Activated naive CD8-positive, alpha-beta T cell treated with anti-CD3 and anti-CD28 coated beads, Interleukin-2, amount 50 U/mL, for 24 hours (primary cell): Measurements from ENCODE around the gene TGFB3.
"Not testable (repeated sequence)": the region's sequence is repeated elsewhere in the genome, so short reads cannot be mapped to it uniquely, and the experiment has no call there.

Source experiments
- ATAC-seq: fragments of 150-1000 bp; cut with Tn5 transposase; one replicate; pipeline ENCODE4 v1.10.0; 2021
- DNase-seq: peaks from one replicate; pipeline ENCODE4 v3.0.0; 2021
- H3K27ac Mint-ChIP-seq: one replicate; pipeline ENCODE4 v1.8.0; 2021; ENCODE audit warnings: mild to moderate bottlenecking, mixed read lengths
- H3K27me3 Mint-ChIP-seq: one replicate; pipeline ENCODE4 v1.8.0; 2021; ENCODE audit warnings: mixed read lengths
- H3K36me3 Mint-ChIP-seq: one replicate; pipeline ENCODE4 v1.8.0; 2021; ENCODE audit warnings: low read depth, mixed read lengths
- H3K4me1 Mint-ChIP-seq: one replicate; pipeline ENCODE4 v1.8.0; 2021; ENCODE audit warnings: mixed read lengths
- H3K4me3 Mint-ChIP-seq: one replicate; pipeline ENCODE4 v1.8.0; 2021; ENCODE audit warnings: mild to moderate bottlenecking, moderate library complexity, mixed read lengths
- H3K9me3 Mint-ChIP-seq: one replicate; pipeline ENCODE4 v1.8.0; 2021; ENCODE audit warnings: mixed read lengths

TGFB3 gene

GRCh38 chr14:75959031-75959430 lies 22.8 kb downstream of the TGFB3 start:
- H3K9me3 Mint-ChIP-seq: no peaks in the 10 kb centered on the region
- peaks cover 8% of the 10 kb centered on the region for H3K36me3 Mint-ChIP-seq
- no peak overlapping the region for H3K27ac Mint-ChIP-seq
- ATAC-seq (no peak), DNase-seq (no peak)
- H3K4me1 Mint-ChIP-seq: peaks cover 4% of the 10 kb centered on the region
- H3K27me3 Mint-ChIP-seq: no peaks in the 10 kb centered on the region
- no peak overlapping the region for H3K4me3 Mint-ChIP-seq

- peaks cover 3% of the 10 kb centered on the region for H3K9me3 Mint-ChIP-seq
- H3K36me3 Mint-ChIP-seq: peaks cover 3% of the 10 kb centered on the region
- no peak overlapping the region for H3K27ac Mint-ChIP-seq
- ATAC-seq (no peak), DNase-seq (no peak)
- H3K27me3 Mint-ChIP-seq: no peaks in the 10 kb centered on the region
- H3K4me1 Mint-ChIP-seq: no peaks in the 10 kb centered on the region
- H3K4me3 Mint-ChIP-seq: no peak overlapping the region
Measured at GRCh38 chr14:75952489-75952888, 29.3 kb downstream of the TGFB3 start.

DNA sequence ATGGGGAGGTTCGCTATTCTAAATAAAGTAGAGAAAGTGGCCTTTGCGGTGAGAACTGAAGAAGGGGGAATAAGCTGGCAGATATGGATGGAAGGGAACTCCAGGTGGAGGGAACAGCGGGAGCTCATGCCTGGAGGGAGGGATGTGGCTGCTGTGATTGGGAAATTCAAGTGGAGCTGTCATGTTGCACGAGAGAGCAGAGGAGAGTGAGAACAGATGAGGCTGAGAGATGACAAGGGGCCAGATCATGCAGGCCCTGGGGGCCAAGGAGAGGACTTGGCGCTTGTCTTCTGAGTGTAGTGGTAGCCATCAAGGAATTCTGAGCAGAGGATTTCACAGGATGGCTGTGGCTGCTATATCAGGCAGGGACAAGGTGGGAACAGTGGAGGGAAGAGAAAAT lies 35.0 kb downstream of the TGFB3 start:
- no peaks in the 10 kb centered on the region for H3K4me1 Mint-ChIP-seq
- ATAC-seq (no peak), DNase-seq (no peak)
- no peak overlapping the region for H3K4me3 Mint-ChIP-seq
- H3K36me3 Mint-ChIP-seq: no peaks in the 10 kb centered on the region
- H3K27ac Mint-ChIP-seq: no peak overlapping the region
- no peaks in the 10 kb centered on the region for H3K27me3 Mint-ChIP-seq
- H3K9me3 Mint-ChIP-seq: no peaks in the 10 kb centered on the region

DNA sequence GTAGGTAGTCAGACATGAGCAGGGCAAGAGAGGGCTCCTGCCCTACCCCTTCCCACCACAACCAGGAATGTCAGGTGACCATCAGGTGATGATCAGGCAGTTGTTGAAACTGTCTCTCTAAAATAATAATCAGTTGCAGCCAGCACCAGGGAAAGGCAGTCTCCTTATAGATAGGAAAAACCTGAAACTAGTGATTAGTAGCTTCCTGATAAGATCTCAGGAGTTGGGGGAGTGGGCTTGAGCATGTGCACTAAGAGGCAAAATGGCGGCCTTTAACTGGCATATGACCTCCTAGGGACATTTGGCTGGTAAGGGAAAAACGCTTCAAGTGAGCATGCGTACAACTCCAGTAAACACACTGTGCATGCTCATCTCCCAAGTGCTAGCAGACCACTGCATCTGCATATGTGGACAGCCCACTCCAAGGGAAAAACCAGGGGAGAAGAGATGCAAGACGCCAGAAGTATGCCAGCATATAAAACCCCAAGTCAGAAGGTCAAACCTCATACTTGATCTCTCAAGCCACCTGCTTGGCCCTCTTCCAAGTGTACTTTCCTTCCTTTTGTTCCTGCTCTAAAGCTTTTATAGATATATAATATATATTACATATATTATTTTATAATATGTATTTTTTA lies 37.1 kb downstream of the TGFB3 start:
- no peaks in the 10 kb centered on the region for H3K4me1 Mint-ChIP-seq
- H3K36me3 Mint-ChIP-seq: peaks cover 2% of the 10 kb centered on the region
- H3K9me3 Mint-ChIP-seq: no peaks in the 10 kb centered on the region
- no peaks in the 10 kb centered on the region for H3K27me3 Mint-ChIP-seq
- no peak overlapping the region for H3K4me3 Mint-ChIP-seq
- DNase-seq (no peak), ATAC-seq (no peak)
- H3K27ac Mint-ChIP-seq: no peak overlapping the region

DNA sequence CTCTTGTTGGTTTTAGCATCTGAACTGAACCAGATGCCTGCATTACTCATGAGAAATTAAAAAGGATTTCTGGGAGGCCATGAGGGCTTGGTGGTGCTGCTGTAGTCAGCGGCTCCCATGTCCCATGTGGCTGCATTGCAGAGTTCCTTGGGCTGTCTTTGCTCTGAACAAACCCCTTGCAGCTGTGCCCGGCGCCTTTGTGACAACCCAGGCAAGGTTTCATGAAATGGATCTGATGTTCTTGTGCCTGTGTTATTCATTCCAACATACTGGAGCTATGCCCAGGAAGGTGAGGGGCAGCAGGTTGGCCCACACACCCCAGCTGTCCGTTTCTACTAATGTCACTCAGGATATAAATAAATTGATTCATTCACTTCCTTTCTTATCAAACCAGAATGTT lies 40.8 kb downstream of the TGFB3 start:
- Mint-ChIP-seq H3K36me3 (peaks cover 2% of the 10 kb centered on the region), H3K9me3 (no peaks in the 10 kb centered on the region), H3K27ac (no peak overlapping the region), H3K27me3 (no peaks in the 10 kb centered on the region), H3K4me3 (no peak overlapping the region), H3K4me1 (no peaks in the 10 kb centered on the region)
- no peak for DNase-seq
- no peak for ATAC-seq

GRCh38 chr14:75939200-75939599 lies 42.6 kb downstream of the TGFB3 start:
- DNase-seq (no peak), ATAC-seq (no peak)
- H3K4me1 Mint-ChIP-seq: no peaks in the 10 kb centered on the region
- no peak overlapping the region for H3K4me3 Mint-ChIP-seq
- H3K27ac Mint-ChIP-seq: no peak overlapping the region
- H3K9me3 Mint-ChIP-seq: no peaks in the 10 kb centered on the region
- H3K27me3 Mint-ChIP-seq: no peaks in the 10 kb centered on the region
- peaks cover 2% of the 10 kb centered on the region for H3K36me3 Mint-ChIP-seq

DNA sequence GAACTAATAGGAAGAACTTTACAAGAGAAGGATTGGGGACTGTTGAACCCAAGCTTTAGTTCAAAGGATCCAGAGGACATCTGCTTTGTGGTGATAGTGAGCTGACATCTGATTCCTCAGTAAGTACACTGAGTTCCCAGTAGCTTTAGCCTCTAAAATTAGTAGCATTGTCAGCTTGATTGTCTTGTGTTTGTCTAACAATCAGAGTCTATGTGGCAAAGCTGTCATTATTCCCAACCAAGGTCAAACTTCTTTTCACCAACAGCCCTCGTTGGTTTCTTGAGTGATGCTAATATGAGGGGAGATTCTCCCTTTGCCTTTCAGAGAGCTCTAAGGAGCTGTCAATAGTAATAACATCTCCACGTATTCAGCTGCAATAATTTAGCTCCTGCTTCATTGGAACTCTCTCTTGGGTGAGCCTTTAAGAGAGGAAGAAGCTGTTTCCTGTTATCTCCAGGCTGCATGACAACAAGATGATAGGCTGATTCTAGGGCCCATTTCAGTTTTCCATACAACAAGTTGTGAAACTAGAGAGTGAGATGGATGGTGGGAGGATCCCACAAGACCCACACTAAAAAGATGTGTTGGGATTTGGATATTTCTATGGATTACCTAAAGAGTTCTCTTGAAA lies 46.7 kb downstream of the TGFB3 start:
- Mint-ChIP-seq H3K4me1 (no peaks in the 10 kb centered on the region), H3K27ac (no peak overlapping the region), H3K4me3 (no peak overlapping the region), H3K9me3 (no peaks in the 10 kb centered on the region), H3K27me3 (no peaks in the 10 kb centered on the region), H3K36me3 (peaks cover 4% of the 10 kb centered on the region)
- DNase-seq: no peak
- ATAC-seq: no peak

DNA sequence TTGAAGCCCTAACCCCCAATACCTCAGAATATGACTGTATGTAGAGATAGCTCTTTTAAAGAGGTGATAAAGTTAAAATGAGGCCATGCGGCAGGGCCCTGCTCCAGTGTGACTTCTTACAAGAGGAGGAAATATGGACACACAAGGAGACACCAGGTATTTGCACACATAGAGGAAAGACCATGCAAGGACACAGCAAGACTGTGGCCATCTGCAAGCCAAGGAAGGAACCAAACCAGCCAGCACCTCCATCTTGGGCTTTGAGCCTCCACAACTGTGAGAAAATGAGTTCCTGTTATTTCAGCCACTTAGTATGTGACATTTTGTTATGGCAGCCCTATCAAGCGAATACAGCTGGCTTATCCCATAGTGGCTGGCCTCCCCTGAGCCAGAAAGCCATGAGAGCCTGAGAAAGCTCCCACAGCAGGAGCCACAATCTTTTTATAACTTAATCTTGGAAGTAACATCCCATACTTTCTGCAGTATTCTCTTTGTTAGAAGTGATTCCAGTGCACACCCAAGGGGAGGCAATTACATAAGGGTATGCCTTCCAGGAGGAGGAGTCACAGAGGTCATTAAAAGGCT lies 48.0 kb downstream of the TGFB3 start:
- no peak for DNase-seq
- no peaks in the 10 kb centered on the region for H3K27me3 Mint-ChIP-seq
- no peak overlapping the region for H3K27ac Mint-ChIP-seq

GRCh38 chr14:75928690-75929181 lies 53.1 kb downstream of the TGFB3 start:
- no peaks in the 10 kb centered on the region for H3K9me3 Mint-ChIP-seq
- ATAC-seq: no peak
- no peak overlapping the region for H3K4me3 Mint-ChIP-seq
- no peaks in the 10 kb centered on the region for H3K27me3 Mint-ChIP-seq
- H3K4me1 Mint-ChIP-seq: no peaks in the 10 kb centered on the region
- no peak for DNase-seq
- peaks cover 4% of the 10 kb centered on the region for H3K36me3 Mint-ChIP-seq
- H3K27ac Mint-ChIP-seq: no peak overlapping the region

More for the DNA sequence above, 48.0 kb downstream of the TGFB3 start:
- no peak overlapping the region for H3K4me3 Mint-ChIP-seq
- no peak for ATAC-seq
- no peaks in the 10 kb centered on the region for H3K4me1 Mint-ChIP-seq
- H3K9me3 Mint-ChIP-seq: no peaks in the 10 kb centered on the region
- peaks cover 4% of the 10 kb centered on the region for H3K36me3 Mint-ChIP-seq

GRCh38 chr14:75927564-75928087 lies 54.2 kb downstream of the TGFB3 start:
- Mint-ChIP-seq H3K27me3 (no peaks in the 10 kb centered on the region), H3K4me1 (no peaks in the 10 kb centered on the region), H3K4me3 (no peak overlapping the region), H3K27ac (no peak overlapping the region), H3K36me3 (peaks cover 4% of the 10 kb centered on the region), H3K9me3 (no peaks in the 10 kb centered on the region)
- DNase-seq: no peak
- ATAC-seq: no peak

DNA sequence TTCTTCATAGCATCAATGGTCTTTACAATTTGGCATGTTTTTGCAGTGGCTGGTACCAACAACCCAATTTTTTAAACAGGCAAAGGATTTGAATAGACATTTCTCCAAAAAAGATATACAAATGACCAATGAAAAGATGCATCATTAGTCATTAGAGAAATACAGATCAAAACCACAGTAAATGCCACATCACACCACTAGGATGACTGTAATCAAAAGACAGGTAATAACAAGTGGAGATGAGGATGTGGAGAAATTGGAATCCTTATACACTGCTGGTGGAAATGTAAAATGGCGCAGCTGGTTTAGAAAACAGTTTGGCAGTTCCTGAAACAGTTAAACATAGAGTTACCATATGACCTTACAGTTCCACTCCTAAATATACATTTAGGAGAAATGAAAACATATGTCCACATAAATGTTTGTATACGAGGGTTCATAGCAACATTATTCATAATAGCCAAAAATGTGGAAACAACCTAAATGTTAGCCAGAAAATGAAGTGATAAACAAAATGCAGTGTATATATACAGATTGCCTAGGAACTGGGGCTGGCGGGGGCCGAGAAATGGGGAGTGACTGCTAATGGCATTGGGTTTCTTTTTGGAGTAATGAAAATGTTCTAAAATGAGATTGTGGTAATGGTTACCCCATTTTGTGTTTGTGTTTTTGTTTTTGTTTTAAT lies 55.2 kb downstream of the TGFB3 start:
- Mint-ChIP-seq H3K4me3 (no peak overlapping the region), H3K36me3 (peaks cover 4% of the 10 kb centered on the region), H3K27ac (no peak overlapping the region), H3K4me1 (no peaks in the 10 kb centered on the region), H3K27me3 (no peaks in the 10 kb centered on the region), H3K9me3 (no peaks in the 10 kb centered on the region)
- no peak for ATAC-seq
- DNase-seq: no peak

- not testable (repeated sequence) for DNase-seq, H3K27me3 Mint-ChIP-seq, H3K4me3 Mint-ChIP-seq, H3K9me3 Mint-ChIP-seq, H3K36me3 Mint-ChIP-seq, H3K4me1 Mint-ChIP-seq, ATAC-seq, H3K27ac Mint-ChIP-seq
Measured at GRCh38 chr14:75925141-75925840, 56.5 kb downstream of the TGFB3 start.

DNA sequence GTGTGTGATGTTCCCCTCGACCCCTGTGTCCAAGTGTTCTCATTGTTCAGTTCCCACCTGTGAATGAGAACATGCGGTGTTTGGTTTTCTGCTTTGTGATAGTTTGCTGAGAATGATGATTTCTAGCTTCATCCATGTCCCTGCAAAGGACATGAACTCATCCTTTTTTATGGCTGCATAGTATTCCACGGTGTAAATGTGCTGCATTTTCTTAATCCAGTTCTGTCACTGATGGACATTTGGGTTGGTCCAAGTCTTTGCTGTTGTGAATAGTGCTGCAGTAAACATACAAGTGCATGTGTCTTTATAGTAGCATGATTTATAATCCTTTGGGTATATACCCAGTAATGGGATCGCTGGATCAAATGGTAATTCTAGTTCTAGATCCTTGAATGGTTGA lies 61.4 kb downstream of the TGFB3 start:
- not testable (repeated sequence) for H3K4me1 Mint-ChIP-seq, DNase-seq, H3K4me3 Mint-ChIP-seq, H3K36me3 Mint-ChIP-seq, H3K9me3 Mint-ChIP-seq, H3K27me3 Mint-ChIP-seq, ATAC-seq, H3K27ac Mint-ChIP-seq

GRCh38 chr14:75917946-75918335 lies 63.9 kb downstream of the TGFB3 start:
- Mint-ChIP-seq H3K4me3 (no peak overlapping the region), H3K27me3 (no peaks in the 10 kb centered on the region), H3K36me3 (peaks cover 7% of the 10 kb centered on the region), H3K27ac (peak overlapping the region; percentile 35), H3K9me3 (peaks cover 8% of the 10 kb centered on the region), H3K4me1 (peaks cover 2% of the 10 kb centered on the region)
- ATAC-seq (no peak), DNase-seq (no peak)
